NCI-H82 (cell line): ENCODE data around the gene FAM3C.
A peak's percentile ranks its signal among the peaks of the same experiment; 100 is the strongest.
"Not testable (repeated sequence)": the region's sequence is repeated elsewhere in the genome, so short reads cannot be mapped to it uniquely, and the experiment has no call there.

Source experiments
- DNase-seq: peaks from one replicate; lab custom pipeline; 2025; lab: John Stamatoyannopoulos, UW

The FAM3C gene

GRCh38 chr7:121330053-121330833, 65.9 kb downstream of the FAM3C start:
- DNase-seq, result peak; percentile 49

GRCh38 chr7:121329191-121330052, 66.7 kb downstream of the FAM3C start:
- DNase-seq, result peak; percentile 58

DNA sequence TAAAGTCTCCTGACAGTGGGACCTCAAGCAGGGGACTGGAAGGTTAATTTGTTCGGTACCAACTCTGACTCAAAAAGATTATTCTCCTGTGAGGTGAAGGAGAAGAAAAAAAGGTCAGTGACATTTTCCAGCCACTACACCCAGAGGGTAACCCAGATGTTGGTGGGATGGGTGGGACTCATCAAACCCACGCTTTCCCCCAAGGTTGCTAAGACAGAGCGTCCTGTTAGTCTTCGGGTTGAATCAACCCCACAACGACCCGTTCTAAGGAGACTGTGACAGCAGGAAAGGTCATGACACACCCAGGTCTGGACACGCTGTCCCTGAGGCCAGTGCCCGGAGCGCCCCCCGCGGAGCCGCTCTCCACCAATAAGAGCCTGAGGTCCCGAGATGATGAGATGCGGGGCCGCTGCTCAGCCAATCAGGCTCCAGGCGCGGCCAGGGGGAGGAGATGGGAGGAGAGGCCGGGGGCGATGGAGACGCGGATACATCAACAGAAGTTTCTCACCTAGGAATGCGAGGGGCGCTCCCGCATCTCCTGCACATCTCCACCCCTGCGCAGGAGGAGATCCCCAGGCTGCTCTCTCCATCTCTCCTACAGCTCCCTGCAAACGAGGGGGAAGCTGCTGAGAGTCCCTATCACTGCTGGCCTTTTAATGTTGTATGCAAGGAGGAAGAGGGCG, 67.5 kb downstream of the FAM3C start, which contains the start of gene WNT16:
TSS of gene WNT16 (plus strand) at position 493 of the 683 bp plus-strand sequence. CDS start 293 bp downstream, outside the sequence.
- peak; percentile 42 for DNase-seq

DNA sequence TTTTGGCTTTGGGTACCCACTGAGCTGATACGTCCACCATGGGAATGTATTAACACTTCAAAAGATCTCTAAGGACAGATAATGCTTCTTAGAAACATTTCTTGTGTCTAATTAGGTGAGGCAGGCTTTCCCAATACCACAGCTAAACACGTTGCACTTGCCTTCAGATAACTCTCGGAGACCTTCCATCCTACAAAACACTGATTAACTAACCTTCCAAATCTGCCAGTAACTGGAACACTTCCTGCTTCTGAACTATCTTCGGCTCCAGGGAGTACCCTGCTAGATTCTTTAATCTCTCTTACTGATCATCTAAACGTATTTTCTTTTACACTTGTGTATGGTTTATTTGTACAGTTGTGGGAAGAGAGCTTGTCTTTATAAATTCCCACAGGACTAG, 68.4 kb downstream of the FAM3C start:
- DNase-seq, result no peak

DNA sequence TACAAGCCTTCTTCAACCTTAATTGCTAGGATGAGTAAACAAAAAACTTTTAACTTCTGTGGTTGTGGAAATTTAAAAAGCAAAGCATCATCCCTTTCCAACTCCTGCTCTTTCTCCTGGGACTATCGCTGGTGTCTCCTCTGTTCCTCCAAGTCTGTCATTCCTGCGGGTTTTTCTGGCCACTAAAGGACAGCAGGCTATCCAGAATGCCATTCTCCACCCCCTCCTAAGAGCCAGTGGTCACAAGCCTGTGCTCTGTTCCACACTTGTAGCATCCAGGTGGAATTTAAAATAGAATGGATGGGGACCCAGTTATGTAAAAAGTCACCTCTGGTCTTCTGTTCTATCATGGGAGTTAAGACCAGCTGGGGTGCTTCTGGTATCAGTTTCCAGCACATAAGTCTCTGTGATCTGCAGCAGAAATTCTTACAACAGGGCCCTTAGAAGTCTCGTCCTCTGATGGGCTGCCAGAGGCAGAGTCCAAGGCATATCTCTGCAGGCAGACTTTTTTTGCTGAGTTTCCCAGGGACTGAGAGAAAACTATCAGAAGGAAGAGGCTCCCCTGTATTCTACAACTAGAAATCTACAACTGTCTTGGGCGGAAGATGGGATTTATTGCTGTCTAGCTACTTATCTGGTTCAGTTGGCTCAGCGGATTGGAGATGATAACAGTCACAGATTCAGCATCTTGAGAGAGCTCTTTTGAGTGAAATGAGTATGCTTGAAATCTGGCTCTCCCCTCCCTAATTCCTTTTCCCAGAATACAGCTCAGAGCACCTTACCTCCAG, 72.4 kb downstream of the FAM3C start:
- no peak for DNase-seq

GRCh38 chr7:121322460-121322859, 73.6 kb downstream of the FAM3C start:
- DNase-seq, result no peak

DNA sequence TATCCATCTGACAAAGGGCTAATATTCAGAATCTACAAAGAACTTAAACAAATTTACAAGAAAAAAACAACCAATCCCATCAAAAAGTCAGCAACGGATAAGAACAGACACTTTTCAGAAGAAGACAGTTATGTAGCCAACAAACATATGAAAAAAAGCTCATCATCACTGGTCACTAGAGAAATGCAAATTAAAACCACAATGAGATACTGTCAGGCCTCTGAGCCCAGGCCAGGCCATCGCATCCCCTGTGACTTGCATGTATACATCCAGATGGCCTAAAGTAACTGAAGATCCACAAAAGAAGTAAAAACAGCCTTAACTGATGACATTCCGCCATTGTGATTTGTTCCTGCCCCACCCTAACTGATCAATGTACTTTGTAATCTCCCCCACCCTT, 80.9 kb downstream of the FAM3C start:
- not testable (repeated sequence) for DNase-seq

DNA sequence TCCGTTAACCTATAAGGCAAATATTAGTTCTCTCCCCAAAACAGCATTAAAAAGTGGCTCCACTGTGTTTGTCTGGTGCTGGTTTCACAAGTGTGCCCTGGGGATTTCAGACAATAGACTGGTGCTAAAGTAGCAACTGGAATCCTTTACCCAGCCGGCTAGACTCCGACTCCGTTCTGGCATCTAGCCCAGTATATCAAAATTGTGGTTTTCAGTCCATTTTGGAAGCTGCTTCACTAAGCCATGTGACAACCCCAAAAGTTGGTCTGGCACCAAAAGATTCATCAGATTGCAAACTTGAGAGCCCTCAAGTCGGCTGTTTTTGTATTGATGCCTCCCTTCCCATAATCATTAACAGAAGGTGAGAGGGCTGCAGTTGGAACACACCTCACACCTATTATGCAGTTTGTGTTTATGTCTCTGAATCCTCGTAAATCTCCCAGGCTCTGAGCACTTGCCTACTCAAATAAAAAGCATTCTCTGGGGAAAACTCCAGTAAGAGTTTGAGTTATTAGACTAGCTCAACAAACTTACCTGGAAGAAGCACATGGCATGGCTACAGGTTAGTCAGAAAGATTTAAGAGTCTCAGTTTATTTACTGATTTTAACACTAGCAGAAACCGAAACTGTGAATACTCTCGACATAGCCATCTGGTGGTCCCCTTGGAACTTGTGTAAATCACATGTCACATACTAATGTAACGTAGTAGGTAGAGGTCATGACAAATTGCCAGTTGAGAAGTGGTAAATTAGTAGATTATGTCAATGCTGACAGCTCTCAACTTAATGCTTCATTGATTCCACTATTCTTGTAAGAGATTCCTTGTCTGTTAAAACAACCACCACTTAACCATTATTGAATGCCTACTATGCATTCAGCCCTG, 82.1 kb downstream of the FAM3C start:
- peak; percentile 82 for DNase-seq

DNA sequence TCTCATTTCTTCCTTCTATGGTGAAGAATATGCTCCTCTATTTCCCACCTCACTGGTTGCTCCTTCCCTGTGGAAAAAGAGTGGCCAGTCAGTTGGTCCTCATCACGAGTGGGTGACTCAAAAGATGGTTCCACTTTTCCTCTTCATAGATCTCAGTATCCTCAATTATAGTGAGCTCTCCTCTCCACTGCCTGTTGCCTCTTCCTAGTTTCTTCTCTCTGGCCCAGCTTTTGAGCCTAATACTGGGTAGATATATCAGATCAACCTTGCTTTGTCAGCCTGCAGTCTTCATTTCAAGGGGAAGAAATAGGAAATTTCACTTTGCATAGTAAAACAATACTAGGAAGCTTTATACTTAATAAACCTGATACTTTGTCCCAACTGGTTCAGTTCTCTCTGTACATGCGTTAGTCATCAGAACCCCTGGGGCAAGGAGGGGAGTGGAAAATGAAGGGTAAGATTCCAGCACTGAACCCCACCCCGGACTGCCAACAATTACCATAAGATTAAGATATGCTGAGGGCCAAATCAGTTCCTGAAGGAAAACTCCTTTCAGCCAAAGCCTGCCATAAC, 82.8 kb downstream of the FAM3C start:
- DNase-seq, result no peak

DNA sequence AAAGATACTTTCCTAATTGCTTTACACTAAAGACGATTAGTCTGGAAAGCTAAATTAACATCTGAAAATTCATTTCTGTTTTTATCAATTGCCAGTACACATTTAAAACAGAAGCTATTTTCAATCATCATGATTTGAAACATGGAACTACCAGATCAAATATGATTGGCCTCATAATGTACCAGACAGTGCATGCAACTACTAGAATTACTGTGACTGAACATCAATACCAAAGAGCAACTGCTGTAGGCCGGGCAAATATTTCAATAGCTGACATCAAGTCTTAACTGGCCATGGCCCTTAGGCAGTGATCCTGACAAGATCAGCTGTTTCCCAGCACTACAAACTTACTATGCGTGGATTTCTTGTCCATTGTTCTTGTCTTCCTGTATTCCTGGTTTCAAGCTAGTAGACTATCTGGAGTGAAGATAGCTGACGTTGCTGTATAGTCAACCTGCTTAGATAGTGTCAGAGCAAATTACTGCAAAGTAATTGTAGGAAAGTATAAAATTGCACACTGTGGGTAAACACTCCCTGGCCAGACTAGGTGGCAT, 89.0 kb downstream of the FAM3C start:
- DNase-seq, result no peak

DNA sequence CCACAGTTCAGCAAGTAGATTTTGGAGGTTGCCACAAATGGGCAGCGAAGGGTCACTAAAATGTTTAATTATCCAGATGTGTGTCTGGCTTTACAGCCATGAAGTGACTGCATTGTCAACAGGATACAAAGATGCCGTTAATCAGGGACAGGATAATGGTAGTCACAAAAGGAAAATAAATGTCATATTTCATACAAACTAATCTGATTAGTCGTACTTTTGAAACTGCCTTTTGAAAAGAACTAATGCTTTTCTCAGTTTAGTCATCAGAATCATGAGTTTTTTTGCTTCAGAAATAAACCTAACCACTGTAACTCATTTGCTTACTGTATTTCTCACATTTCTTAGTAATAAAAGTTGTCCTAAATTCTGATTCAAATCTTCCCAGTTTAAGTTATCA, 89.5 kb downstream of the FAM3C start:
- DNase-seq, result no peak

DNA sequence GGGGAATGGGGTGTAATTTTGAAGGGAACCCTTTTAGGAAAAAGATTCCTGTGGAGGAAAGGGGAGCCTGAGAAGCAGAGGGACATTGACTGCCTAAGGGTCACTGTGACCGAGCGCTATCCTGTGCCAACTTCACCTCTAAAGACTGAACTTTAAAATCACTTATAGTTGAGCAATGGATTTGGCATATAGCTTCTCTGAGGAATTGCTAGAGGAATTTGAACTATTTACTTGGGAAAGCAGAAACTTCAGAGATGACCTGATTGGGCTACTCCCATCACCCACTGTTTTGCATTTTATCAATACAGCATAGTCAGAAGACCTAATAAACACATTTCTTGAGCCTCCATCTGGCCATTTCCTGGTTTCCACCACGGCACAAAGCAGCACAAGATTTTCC, 91.0 kb downstream of the FAM3C start:
- DNase-seq, result no peak

GRCh38 chr7:121304102-121304658, 91.9 kb downstream of the FAM3C start:
- no peak for DNase-seq

DNA sequence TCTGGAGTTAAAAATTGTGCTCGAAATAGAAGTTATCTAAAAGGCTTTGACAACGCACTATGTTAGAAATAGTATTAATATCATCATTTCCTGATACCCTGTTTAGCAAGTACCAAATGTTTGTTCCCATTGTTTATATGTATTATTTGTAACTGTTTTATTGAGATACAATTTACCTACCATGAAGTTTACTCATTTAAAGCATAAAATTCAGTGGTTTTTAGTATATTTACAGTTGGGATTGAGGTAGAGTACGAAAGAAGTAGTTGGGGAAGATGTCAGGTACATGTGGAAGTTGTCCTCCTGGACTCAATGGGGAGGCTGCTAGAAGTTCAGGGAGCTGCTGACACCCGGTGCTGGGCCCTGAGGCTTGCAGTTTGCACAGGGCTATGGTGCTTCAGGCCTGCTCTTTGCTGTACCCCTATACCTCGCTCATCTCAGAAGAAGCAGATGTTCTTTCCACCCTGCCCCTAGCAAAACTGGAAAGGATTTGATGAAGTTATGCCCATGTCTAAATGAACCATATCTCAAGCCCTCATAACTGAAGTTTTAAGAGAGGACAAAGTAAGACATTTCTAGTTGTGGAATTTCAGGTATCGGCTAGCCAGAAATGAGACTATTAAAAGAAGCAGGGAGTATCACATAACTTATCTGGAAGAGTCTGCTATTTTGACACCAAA, 92.5 kb downstream of the FAM3C start:
- no peak for DNase-seq

- no peak for DNase-seq
Measured at GRCh38 chr7:121302214-121302745, 93.8 kb downstream of the FAM3C start.

DNA sequence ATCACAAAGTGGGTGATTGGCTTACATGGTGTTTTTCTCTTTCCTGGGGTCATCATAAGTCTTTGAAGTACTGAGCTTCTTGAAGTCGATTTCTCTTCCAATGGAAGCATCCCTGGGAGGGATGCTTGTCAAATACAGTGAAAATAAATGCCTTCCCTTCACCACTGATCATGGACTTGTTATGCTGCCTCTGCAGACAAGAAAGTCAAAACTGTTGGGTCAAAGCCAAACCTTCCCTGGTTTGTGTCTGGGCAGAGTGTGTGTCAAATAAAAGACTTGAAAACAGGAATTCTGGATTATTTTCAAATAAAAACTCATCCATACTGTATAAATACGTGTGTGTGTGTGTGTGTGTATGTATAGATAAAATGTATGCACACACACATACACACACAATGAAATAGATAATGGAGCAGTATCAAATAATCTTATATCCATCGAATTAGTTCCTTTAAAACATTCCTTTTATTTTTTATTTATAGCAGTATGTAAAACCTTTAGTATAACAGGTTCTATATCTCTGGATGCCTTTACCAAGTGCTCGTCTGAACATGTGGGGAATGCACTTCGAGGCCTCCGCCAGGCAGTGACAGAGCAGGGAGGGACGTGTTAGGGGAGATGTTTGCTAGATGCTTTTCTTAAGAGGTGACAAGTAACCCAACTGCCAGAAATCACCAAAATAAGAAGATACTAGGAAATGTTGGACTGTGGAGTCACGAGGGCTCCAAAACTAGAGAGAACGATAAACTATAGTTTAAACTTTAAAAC, 94.5 kb downstream of the FAM3C start:
- DNase-seq, result no peak

DNA sequence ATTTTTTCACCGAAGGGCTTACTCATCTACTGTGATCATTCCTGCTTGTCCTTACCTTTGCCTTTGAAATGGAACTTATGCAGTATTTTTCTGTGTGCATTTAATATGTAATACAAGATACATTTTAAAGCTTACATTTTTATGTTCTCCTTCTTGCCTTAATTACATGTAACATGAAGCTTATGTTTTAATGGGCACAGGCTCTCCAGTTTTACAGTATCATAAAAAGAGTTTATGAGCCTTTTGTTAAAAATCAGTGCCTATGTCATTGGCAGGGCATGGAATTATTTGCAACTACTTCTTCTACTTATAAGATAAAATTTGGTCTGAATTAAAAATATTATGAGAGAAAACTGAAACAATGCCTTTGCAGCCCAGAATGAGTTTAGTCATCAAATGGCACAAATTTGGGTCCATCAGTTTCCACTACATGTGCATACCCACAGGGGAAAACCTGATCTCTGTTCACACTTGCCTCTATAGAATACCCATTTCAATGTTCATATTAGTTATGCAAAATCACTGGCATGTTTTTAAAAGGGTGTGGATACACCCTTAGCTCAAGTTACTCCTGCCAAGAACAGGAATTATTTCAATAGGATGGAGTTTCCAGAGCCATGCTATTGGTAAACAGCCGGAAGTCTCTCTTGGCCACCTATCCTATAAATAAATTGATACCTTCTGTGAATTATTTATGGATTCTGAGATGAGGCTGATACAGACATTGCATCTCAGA, 95.3 kb downstream of the FAM3C start:
- DNase-seq, result no peak
